ENCODE data around the gene ITGB8.
"Not testable (repeated sequence)": the region's sequence is repeated elsewhere in the genome, so short reads cannot be mapped to it uniquely, and the experiment has no call there.

Gene ITGB8

GRCh38 chr7:20365486-20365885, 34.8 kb downstream of the ITGB8 start:
- ChIA-PET POLR2A (no interaction called here), CTCF (no interaction called here)
- DNase-seq (ENCODE audit: extremely low spot score), result no peak
- TF ChIP-seq CTCF (IDR thresholded peaks at IDR 0.05; ENCODE audit: control extremely low read depth, extremely low read depth, low read depth, missing control alignments), result no peak

- ChIA-PET CTCF (interaction anchor here (0.9 to 1.1 kb wide), 2 partner anchors 14 to 24 kb away, joined by 3 read pairs; no protein-coding TSS in a partner anchor), POLR2A (no interaction called here)
- no peak for TF ChIP-seq CTCF (IDR thresholded peaks at IDR 0.05; ENCODE audit: control extremely low read depth, extremely low read depth, low read depth, missing control alignments)
- DNase-seq (ENCODE audit: extremely low spot score), result no peak
These were observed 43.7 kb downstream of the ITGB8 start for GRCh38 chr7:20374399-20374798.

- ChIA-PET CTCF (no interaction called here), POLR2A (no interaction called here)
- no peak for DNase-seq (ENCODE audit: extremely low spot score)
- TF ChIP-seq CTCF (IDR thresholded peaks at IDR 0.05; ENCODE audit: control extremely low read depth, extremely low read depth, low read depth, missing control alignments), result no peak
These were observed 46.1 kb downstream of the ITGB8 start for GRCh38 chr7:20376796-20377195.

DNA sequence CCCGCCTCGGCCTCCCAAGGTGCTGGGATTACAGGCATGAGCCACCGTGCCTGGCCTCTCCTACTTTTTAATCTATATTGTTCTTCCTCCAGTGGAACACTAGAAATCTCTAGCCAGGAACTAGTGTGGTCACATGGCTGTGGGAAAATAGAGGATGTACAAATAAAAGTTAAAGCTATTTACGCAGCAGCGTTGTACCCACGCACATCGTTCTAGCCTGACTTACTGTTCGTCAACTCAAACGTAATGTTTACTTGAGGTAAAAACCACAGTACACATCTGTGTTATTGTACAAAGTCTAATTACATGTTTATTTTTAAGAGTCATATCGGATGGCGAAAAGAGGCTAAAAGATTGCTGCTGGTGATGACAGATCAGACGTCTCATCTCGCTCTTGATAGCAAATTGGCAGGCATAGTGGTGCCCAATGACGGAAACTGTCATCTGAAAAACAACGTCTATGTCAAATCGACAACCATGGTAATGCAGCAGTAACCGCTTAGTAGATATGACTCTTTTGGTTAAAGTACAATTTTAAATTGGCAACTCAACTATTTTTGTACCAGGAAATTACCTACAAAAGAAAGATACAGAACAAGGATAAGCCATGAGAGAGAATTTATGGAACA, 50.8 kb downstream of the ITGB8 start:
- CTCF ChIA-PET, result no interaction called here

GRCh38 chr7:20383351-20383750, 52.7 kb downstream of the ITGB8 start:
- ChIA-PET CTCF (no interaction called here), POLR2A (no interaction called here)
- TF ChIP-seq CTCF (IDR thresholded peaks at IDR 0.05; ENCODE audit: control extremely low read depth, extremely low read depth, low read depth, missing control alignments), result no peak
- DNase-seq (ENCODE audit: extremely low spot score), result no peak

More for the DNA sequence above, 50.8 kb downstream of the ITGB8 start:
- no peak for TF ChIP-seq CTCF (IDR thresholded peaks at IDR 0.05; ENCODE audit: control extremely low read depth, extremely low read depth, low read depth, missing control alignments)
- POLR2A ChIA-PET, result no interaction called here
- DNase-seq (ENCODE audit: extremely low spot score), result no peak

GRCh38 chr7:20385126-20385525, 54.4 kb downstream of the ITGB8 start:
- CTCF ChIA-PET, result no interaction called here
- DNase-seq (ENCODE audit: extremely low spot score), result no peak
- TF ChIP-seq CTCF (IDR thresholded peaks at IDR 0.05; ENCODE audit: control extremely low read depth, extremely low read depth, low read depth, missing control alignments), result no peak
- POLR2A ChIA-PET, result no interaction called here

DNA sequence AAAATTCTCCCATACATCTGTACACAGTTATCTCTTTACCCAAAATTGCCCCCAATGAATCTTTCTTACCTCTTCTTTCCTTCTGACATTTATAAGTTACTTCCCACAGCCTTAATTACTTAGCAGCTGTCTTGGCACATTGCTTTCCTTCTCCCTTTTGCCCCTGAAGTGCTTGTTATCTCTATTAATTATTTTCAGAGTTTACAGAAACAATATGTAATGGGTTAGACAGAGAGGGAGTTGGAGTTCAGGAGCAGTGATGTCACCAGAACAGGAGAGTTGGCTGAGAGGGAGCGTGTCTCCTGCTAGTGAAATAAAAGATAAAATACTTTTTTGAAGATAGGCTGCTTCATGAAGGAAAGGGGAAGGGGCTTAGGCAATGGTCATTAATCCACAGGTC, 57.4 kb downstream of the ITGB8 start:
- POLR2A ChIA-PET, result no interaction called here
- no peak for TF ChIP-seq CTCF (IDR thresholded peaks at IDR 0.05; ENCODE audit: control extremely low read depth, extremely low read depth, low read depth, missing control alignments)
- CTCF ChIA-PET, result no interaction called here
- DNase-seq (ENCODE audit: extremely low spot score), result no peak

DNA sequence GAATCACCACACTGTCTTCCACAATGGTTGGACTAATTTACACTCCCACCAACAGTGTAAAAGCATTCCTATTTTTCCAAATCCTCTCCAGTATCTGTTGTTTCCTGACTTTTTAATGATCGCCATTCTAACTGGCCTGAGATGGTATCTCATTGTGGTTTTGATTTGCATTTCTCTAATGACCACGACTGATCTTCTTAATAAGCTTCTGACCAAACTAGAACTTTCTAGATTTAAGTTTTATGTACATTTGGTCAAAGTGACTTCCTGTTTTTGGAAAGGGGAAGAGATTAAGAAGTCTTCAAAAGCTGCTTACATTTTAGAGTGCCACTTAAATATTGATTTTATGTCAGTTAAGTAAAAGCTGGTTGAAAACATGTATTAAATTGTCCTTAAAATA, 58.5 kb downstream of the ITGB8 start:
- CTCF ChIA-PET, result interaction anchor here (0.7 to 1.5 kb wide), 5 partner anchors 9 to 67 kb away, joined by 3 to 6 read pairs (median 3); no protein-coding TSS in a partner anchor

More for the DNA sequence above, 58.5 kb downstream of the ITGB8 start:
- POLR2A ChIA-PET; DNase-seq (ENCODE audit: extremely low spot score): not testable (repeated sequence)
